GM18870 (cell line): ENCODE measurements around the gene HIRA.

ENCODE experiments used
- ATAC-seq: cut with Tn5 transposase; IDR thresholded peaks from one replicate; pipeline ENCODE4 v1.9.1; 2021; ENCODE audit warnings: moderate library complexity; ENCODE audit not compliant: unreplicated experiment

The HIRA gene

DNA sequence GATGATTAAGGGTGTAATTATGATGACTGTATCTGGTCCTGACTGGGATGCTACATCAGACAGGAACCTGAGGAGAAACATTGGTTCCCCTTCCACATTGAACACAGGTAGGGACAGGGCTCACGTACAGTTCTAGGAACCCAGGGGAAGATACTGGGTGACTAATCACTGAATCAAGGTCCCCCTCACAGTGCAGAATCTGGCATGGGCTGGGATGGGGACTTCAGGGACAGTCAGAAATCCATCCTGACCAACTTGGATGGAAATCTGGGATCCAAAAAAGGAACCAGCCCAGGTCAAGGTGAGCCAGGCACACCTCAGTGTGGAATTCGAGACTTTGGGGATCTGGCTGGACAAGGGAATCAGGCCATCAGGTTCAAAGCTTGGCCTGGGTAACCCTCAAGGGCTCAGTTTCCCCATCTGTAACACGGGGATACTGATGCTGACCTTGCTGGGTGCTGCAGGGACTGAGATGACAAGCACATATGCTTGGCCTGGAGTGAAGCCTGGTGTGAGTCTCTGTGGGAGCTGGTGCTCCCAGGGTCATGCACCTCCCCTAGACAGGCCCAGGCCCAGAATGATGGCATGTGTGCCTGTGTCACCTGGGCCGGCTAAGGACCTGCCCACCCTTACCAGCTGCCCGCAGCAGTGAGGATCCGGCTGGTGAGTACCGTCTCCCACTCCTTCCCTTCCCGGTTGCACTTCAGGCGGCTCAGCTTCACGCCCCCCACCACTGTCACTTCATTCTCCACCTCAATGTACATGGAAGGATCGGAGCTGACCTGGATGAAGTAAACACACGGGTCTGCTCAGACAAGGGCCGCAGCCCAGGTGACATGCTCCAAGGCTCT is 72.6 kb downstream of the HIRA start:
- ATAC-seq: no peak

DNA sequence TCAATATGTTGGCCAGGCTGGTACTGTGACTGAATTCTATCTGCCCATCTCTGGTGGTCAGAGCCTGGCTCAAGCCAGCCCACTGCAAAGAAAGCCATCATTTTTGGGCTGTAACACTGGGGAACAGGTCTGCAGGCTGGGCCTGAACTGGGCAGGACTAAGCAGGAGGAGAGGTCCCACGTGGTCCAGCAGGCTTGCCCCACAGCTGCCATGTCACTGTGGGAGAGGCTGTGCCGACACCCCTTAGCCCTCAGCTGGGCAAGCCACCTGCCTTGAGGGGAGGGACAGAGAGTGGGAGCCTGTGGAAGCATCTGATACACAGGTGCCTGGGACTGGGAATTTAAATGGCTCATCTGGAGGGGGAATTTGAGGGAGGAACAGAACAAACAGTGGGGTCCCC is 73.3 kb downstream of the HIRA start:
- ATAC-seq: no peak

DNA sequence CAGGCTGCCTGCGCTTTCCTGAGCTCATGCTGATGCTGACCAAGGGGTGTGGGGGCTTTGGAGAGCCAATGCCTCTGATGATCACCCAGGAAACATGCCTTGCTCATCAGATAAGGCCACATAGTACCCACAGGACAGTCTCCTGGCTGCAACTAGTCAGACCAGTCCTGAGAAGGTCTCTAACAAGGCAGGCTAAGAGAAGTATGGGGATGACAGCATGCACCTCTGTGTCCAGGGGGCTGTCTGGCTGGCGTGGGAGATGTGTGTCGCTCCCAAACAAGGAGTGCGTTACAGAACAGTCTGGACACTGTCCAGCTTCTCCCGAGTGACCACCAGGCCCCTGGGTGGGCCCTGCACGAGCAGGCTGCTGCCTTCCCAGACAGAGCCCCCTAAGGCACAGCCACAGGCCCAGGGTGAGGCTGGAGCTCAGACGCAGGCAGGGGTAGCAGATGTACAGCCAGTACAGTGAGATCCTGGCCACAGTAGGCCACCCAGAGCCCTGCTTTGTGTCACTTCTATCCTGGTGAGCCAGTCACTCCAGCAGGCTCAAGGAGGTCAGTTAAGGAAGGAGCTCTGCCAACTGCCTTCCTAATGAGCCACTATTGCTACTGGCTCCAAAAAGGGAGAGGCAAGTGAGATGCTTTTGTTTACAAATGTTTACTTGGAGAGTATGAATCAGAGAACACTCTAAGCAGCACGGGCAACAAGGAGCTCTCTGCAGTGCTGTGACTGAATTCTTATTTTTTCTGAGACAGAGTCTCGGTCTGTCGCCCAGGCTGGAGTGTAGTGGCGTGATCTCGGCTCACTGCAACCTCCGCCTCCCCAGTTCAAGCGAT is 74.0 kb downstream of the HIRA start:
- no peak for ATAC-seq

GRCh38 chr22:19356708-19357269 is 74.7 kb downstream of the HIRA start:
- ATAC-seq: no peak

- no peak for ATAC-seq
Measured at GRCh38 chr22:19355413-19356157, 75.9 kb downstream of the HIRA start.

DNA sequence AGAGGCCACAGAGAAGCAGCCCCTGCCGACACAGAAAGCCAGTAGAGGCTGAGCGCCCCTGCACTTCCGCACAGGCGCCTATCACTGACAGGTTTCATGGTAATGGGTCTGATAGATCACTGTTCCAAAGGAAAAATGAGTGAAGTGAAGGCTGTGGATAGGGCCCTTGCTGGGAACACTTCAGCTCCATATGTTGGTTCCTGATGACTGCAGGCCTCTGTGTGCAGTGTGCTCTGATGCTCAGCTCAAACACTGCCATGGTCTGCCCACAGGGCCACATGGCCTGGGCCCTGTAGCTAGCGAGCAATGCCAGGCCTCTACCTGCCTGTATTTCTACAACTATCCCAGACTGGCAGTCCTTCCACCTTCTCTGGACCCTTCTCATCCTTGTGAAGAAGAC is 77.3 kb downstream of the HIRA start:
- no peak for ATAC-seq

DNA sequence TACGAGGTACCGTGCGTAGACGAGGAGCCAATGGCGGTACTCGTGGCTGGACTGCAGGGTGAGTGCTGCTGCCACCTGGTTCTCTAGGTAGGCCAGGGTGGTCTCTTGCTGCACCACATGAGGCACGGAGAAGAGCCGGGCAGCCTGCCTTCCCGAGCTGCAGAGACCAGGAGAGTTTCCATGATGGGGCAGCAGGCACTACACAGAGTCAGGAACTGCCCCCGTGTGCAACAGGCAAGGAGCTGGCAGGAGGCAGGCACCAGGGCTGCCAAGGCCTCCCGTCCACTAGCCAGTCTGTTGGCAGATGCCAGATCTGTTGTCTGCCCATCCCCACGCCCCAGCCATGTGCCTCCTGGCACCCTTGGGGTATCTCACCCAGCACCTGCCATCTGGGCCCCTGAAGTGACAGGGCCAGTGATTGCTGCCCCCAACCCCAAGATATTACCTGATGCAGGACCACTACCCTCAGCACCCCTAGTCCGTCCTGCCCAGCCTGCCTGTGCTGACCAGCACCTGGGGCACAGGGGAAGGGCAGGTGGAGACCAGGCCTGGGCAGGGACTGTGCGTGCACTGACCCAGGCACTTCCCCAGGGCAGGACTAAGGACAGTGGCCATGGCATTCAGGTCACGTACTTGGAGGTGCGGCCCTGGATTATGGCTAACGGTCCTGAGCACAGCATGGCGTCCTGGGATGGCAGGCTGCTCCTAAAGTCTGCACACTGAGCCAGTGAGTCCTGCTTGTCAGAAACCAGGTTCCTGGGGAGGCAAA is 78.0 kb downstream of the HIRA start:
- ATAC-seq: no peak

DNA sequence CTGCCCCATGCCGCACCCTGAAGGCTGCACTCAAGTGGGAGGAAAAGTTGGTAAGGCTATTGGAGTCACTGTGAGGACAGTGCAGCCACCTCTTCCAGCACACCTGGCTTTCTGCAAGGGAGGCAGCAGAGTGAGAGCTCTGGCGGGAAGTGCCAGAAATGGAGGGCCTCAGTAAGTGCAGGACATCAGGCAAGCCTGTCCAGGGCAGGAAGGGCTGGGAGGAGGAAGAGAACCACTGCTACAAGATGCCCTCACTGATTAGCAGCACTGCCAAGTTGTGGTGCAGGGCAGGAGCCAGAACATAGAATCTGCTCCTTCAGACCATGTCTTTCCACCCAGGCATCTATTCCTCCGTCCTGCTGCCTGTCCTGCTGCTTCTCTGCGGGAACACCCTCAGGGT is 78.8 kb downstream of the HIRA start:
- ATAC-seq: no peak

DNA sequence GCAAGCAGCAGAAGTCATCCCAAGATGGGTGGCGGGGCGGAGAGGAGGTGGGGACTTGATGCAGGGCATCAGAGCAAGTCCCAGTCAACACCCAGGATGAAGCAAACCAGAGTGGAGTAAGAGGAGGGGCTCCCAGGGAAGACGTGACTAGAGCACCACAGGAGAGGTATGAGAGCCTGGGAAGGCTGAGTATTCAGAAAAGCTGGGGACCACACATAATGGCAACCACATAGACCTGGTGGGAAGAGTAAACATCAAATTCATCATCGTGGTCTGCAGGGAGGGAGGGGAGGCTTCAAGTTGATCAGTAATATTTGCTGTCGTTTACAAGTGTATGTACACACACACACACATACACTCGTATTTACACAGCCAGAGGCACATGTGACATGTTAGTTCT is 79.3 kb downstream of the HIRA start:
- ATAC-seq: no peak

DNA sequence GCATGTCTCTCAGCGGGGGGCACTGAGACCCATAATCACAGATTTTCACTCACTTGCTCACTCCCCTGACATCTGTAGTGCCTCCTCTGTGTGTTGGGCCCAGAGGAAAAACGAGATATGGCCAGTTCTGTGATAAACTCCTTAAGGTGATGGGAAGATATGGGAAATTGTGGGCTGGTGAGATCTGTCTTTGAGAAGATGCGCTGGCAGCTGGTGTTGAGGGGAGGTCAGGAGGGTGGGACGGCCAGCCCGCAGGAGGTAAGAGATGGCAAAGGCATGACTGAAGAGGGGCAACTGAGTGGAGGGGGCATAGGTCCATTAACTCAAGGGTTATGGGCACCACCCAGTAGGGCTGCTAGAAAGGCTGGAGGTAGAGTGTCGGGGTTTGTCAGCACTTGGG is 79.9 kb downstream of the HIRA start:
- ATAC-seq: no peak

- no peak for ATAC-seq
Measured at GRCh38 chr22:19350947-19351346, 80.6 kb downstream of the HIRA start.

GRCh38 chr22:19350476-19350859 is 81.1 kb downstream of the HIRA start:
- ATAC-seq: no peak

DNA sequence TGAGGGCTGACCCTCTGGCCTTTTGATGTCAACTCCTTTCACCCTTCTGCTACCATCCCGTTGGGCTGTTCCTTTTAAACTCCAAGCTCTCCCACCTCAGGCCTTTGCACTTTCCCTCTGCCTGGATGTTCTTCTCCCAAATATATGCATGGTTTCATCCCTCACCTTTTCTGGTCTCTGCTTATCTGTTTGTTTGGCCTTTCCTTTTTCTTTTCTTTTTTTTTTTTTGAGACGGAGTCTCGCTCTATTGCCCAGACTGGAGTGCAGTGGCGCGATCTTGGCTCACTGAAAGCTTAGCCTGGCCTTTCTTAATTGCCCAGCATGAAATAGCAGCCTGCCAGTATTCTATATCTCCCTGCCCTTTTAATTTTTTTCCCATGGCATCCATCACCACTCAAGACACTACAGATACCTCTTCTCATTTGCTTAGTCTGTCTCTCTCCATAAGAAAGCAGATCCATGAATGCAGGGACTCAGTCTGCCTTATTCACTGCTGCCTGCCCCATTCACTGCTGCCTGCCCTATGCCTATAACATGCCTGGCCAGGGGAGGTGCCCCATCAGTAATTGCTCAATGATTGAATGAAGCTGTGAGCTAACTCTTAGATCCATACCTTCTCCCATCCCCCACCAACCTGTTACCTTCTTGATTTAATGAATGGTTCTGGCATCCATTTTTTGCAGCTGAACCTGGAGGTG is 81.6 kb downstream of the HIRA start:
- ATAC-seq: no peak

GRCh38 chr22:19346677-19347265 is 84.8 kb downstream of the HIRA start:
- no peak for ATAC-seq

DNA sequence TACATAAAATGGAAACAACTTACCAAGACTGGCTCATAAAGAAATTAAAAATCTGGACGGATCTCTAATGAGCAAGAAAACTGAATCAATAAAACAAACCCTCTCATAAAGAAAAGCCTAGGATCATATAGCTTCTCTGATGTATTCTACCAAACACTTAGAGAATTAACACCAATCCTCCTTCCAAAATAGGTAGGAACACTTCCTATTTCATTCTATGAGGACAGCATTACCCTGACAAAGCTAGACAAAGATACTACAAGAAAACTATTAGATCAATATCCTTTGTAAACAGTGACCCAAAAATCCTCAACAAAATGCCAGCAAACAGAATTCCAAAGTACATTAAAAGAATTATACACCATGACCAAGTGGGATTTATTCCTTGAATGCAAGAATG is 87.1 kb downstream of the HIRA start:
- no peak for ATAC-seq

DNA sequence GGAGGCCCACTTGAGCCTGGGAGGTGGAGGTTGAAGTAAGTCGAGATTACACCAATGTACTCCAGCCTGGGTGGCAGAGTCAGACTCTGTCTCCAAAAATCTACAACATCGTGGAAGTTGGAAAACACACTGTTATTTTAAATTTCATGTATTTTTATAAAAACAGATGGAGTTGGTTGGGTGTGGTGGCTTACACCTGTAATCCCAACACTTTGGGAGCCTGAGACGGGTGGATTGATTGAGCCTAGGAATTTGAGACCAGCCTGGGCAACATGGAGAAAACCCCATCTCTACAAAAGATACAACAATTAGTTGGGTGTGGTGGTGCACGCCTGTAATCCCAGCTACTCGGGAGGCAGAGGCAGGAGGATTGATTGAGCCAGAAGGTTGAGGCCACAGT is 88.1 kb downstream of the HIRA start:
- no peak for ATAC-seq

- ATAC-seq: no peak
Measured at GRCh38 chr22:19341500-19341899, 90.0 kb downstream of the HIRA start.

DNA sequence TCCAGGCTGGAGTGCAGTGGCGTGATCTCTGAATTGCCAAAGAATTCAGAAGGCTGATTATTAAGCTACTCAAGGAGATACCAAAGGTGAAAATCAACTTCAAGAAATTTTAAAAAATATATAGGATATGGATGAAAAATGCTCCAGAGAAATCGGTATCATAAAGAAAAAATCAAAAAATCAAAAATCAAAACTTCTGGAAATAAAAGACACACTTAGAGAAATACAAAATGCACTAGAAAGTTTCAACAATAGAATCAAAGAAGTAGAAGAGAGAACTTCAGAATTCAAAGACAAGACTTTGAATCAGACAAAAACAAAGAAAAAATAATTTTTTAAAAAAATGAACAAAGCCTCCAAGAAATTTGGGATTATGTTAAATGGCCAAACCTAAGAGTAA is 94.4 kb downstream of the HIRA start:
- ATAC-seq: no peak
